SW480 (cell line): ENCODE data around the gene GRK5.
"Not testable (repeated sequence)": the region's sequence is repeated elsewhere in the genome, so short reads cannot be mapped to it uniquely, and the experiment has no call there.

ENCODE experiments used
- DNase-seq: peaks from one replicate; pipeline ENCODE4 v3.0.0-alpha.2; 2016; ENCODE audit warnings: low spot score

The GRK5 gene

DNA sequence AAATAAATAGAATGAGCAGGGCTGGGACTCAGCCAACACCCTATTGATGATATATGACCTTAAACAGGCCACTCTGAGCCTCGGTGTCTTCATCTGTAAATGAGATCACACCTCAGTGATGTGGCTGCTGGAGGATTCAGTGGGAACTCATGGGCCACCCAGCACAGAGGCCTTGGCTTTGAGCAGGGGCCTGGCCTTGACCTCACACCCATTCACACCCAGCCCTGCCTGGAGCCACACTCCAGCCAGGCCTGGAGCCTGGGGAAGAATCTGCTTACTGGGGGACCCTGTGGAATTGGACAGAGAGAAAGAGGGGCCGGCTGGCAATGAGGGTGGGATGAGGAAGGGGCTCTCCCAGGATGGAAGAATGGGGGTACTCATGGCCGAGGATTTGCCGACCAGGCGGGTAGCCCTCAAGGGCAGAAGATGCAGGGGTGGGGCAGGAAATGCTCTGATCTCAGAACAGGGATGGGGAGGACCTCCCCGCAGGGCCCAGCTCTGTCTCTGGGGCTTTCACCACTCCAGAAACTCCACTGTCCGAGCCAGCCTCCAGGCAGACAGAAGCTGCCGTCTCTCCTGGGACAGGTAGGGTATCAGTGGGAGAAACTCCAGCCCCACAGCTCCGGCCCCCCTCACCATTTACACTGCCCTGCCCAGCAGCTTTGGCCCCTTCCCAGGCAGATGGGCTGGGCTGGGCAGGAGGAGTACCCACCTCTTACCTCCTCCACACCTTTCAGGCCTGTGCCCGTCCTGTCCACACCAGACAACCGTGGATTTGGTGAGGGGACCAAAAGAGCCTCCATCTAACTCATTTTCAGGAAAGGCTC, 253.2 kb downstream of the GRK5 start:
- no peak for DNase-seq

GRCh38 chr10:119461380-119461779, 254.0 kb downstream of the GRK5 start:
- no peak for DNase-seq

- no peak for DNase-seq
Measured at GRCh38 chr10:119461923-119462322, 254.6 kb downstream of the GRK5 start.

GRCh38 chr10:119462773-119463172, 255.4 kb downstream of the GRK5 start:
- no peak for DNase-seq

- DNase-seq, result not testable (repeated sequence)
Measured at GRCh38 chr10:119463195-119463594, 255.8 kb downstream of the GRK5 start.

GRCh38 chr10:119465085-119465484, 257.7 kb downstream of the GRK5 start:
- DNase-seq, result no peak

GRCh38 chr10:119466076-119466475, 258.7 kb downstream of the GRK5 start:
- no peak for DNase-seq

- peak; percentile 73 for DNase-seq
Measured at GRCh38 chr10:119466655-119467054, 259.3 kb downstream of the GRK5 start.

DNA sequence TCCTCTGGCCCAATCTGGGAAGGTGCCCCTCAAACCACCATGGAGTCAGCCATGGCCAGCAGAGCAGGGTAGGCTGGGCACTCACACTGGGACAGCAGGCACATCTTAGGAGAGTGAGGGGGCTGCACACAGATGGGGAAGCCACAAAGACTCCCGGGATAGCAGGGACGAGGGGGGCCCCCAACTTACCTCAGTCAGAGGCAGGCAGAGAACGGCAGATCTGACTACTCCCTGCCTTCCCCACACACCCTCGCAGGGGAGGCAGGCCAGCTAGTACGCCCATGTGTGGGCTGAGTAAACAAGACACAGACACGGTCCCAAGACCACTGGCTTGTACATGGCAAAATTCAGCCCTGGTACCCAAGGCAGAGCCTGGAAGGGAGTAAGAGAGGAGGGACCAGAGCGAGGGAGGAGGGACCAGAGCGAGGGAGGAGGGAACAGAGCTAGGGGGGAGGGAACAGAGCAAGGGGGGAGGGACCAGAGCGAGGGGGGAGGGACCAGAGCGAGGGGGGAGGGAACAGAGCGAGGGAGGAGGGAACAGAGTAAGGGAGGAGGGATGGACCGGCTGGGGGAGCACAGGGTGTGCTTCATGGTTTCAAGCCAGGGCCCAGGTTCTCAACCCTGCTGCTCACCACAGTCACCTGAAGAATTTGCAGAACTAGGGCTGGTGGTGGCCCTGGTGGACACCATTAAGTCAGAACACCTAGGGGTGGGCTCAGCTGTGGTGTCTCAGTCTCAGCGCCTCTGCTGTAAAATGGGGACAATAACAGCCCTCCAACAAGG, 261.4 kb downstream of the GRK5 start:
- no peak for DNase-seq

DNA sequence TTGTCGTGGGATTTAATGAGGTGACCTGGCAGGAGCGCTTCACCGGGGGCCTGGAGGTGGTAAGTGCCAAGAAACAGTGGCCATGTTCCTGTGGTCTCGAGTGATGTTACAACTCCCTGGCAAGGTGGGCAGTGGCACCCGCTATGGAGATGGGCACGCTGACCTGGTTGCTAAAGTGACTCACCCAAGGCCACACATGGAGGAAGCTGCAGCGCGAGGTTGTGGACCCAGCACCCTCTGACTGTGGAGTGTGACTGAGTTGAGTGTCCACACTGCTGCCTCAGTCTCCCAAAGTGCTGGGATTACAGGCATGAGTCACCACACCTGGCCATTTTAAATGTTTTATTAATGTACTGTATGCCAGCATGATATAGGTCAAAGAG, 261.9 kb downstream of the GRK5 start:
- no peak for DNase-seq

DNA sequence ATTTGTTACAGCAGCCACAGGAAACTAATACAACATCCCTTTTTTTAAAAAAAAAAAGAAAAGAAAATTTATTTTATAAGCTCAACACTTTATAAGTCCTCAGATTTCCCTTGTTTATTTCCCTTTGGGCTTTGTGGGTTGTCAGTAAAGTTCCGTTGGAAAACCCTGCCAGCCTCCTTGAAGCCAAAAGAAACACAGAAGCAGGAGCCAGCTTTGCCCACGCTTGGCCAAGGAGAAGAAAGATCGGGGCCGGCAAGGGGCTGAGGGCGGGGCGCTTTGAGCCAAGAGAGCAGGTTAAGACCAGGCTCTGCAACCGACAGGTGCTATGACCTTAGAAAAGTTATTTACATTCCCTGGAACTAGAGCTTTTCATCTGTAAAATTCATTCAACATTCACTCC, 262.5 kb downstream of the GRK5 start:
- DNase-seq, result no peak

DNA sequence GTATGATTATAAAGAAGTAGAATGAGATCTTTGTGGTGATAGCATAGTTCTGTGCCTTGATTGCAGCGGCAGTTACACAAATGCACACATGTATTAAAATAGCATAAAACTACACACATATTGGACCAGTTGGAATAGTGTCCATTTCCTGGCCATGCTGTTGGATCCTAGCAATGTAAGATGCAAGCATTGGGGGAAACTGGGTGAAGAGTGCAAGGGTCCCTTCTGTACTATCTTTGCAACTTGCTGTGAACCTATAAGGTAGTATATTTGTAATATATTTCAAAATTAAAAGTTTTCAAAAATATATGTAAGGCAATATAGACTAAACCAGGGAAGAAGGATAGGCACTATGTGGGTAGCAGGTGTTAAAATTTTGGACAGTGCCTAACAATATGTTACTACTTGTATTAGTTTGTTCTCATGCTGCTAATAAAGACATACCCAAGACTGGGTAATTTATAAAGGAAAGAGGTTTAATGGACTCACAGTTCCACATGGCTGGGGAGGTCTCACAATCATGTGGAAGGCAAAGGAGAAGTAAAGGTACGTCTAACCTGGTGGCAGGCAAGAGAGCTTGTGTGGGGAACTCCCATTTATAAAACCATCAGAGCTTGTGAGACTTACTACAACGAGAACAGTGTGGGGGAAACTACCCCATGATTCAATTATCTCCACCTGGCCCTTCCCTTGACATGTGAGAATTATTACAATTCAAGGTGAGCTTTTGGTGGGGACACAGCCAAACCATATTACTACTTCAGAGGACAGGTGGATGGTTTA, 263.7 kb downstream of the GRK5 start:
- DNase-seq, result no peak

DNA sequence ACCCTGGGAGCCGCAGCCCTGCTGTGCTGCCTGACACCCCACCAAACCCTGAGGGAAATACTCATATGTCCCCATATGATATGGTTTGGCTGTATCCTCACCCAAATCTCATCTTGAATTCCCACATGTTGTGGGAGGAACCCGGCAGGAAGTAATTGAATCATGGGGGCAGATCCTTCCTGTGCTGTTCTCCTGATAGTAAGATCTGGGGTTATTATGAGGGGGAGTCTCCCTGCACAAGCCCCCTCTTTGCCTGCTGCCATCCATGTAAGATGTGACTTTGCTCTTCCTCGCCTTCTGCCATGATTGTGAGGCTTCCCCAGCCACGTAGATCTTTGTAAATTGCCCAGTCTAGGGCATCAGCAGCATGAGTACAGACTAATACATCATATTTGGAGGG, 266.4 kb downstream of the GRK5 start:
- DNase-seq, result no peak

DNA sequence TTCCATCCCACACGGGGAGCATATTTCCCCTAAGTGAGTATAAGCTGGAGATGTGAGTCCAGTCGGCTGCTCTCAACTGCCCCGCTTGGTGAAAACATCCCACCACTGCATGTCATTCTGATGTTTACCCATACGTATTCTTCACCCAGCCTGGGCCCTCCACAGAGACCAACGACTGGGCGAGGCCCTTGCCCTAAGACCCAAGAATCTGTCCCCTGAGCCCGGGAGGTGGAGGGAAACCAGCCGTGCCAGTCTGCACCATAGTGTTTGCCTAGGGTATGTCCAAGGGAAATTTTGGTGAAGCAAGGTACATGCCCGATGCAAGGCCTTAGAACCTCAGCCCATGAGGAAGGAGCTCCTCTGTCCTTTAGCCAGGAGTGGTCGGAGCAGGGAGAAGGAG, 267.2 kb downstream of the GRK5 start:
- no peak for DNase-seq

- no peak for DNase-seq
Measured at GRCh38 chr10:119477444-119477843, 270.1 kb downstream of the GRK5 start.

DNA sequence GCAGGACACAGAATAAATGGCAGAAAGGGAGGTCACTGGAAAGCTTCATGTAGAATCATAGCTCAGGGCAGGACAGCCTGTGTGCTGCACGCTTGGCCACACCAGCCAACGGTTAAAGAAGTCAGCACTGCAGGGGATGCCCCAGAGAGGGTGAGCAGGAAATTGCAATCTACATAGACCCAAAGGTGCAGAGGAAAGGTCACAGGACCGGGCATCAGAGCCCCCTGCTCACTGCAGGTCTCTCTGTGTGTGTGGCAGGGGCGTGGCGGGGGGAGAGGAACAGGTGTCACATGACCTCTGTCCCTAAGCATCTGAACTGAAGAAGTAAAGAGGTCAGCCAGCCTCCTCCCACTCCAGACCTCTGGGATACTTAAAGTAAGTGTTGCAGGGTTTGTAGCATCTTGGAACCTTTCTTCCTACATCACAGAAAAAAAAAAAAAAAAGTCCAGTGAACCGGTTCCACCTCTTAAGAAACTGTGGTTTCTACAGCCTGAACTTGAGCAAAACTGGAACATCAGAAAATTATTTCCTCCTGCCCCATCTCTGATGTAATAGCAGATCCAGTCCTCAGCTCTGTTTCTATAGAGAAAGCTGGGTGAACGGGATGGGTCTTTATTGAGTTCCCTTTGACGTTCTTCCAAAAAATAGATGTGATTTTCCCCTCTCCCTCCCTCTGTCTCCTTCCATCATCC, 270.9 kb downstream of the GRK5 start:
- no peak for DNase-seq

DNA sequence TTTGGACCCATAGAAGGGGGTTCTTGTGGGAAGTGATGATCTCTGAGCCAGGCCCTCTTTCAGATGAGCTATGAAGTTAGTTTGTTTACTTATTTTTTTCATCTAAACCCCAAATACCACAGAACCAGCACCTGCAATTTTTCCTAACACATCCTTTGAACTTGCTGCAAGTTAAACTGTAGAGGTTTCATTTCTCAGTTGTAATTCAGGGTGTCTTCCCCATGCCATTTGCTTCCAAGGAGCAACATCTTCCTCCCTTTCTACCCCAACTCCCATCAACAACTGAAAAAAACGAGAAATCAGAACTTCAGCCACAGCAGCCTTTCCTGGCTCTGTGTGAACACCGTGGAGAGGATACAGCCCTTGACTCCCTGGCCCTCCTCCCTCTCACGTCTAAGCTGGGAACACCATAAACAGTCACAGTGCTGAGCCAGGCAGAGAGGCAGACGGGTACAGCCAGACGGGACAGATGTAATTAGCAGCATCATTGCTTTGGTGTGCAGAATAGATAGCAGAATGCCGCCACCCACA, 271.5 kb downstream of the GRK5 start:
- no peak for DNase-seq

DNA sequence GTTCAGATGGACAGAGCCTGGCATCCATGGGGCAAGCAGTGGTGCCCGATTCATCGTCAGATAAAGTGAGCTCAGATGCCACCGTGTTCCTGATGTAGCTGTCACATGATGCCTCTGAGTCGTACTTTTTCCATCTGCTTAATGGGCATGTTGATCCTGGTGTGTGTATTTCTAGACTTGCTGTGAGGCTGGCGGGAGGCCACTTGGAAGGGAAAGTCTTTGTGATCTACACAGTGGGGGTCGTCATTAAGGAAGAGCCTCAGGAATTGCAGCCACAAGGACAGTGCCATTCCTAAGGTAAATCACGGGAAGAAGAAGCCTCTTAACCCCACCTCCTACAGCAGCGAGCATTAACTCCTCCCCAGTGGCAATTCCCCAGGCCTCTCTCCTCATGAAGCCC, 272.2 kb downstream of the GRK5 start:
- DNase-seq, result no peak

DNA sequence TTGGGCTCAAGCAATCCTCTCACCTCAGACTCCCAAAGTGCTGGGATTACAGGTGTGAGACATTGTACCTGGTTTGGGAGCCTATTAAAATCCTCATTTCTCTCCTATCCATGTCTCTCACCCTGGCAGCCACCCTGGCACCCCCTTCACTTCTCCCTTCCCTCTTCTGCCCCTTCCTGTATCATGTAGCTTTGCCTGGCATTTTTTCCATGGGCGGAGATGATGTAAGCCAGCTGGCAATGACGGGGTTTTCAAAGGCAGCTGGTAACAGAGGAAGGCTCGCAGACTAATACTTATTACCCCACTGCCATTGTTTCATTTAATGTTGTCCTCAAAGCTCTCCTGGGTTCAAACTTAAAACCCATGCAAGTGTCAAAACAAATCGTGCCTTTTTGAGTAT, 273.3 kb downstream of the GRK5 start:
- peak; percentile 29 for DNase-seq

DNA sequence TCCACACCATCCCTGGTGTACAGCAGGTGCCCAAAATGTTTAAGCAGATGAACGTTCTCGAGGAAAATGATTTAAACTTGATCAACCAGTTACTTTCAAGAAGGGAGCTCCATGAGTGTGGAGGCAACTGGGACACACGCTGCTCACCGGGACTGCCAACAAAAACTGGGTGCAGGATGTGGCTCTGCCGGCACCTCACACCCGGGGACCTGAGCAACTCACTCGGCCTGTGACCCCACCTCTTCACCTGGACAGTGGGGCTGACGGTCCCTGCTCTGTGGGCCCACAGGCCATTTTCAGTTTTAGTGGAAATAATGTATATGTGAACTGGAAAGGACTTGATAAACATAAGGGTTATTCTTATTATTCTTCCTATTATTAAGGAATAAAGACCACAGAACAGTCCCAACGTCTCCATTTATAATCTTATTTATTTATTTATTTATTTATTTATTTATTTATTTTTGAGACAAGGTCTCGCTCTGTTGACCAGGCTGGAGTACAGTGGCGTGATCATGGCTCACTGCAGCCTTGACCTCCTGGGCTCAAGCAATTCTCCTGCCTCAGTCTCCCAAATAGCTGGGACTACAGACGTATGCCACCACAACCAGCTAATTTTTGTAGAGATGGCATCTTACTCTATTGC, 274.5 kb downstream of the GRK5 start:
- DNase-seq, result no peak

GRCh38 chr10:119483001-119483400, 275.6 kb downstream of the GRK5 start:
- DNase-seq, result no peak
